Measurements from ENCODE around the gene VKORC1L1. TPM values are rescaled to one million over a fixed set of nuclear protein-coding genes. Genes with fewer than 3 reads are reported as not detected.
"Not testable (repeated sequence)": the region's sequence is repeated elsewhere in the genome, so short reads cannot be mapped to it uniquely, and the experiment has no call there.

The VKORC1L1 gene
- total RNA-seq, 1 donor from 2014 or later = 25.0 TPM

GRCh38 chr7:65873582-65874193 is 814 bp downstream of the VKORC1L1 start:
- H3K4me3 Mint-ChIP-seq (ENCODE audit: low read depth) = peak overlapping the region; percentile 81
- H3K27ac Mint-ChIP-seq = peak overlapping the region; percentile 92
- DNase-seq (ENCODE audit: low spot score, unreplicated experiment) = peak; percentile 44
- H3K4me1 Mint-ChIP-seq (ENCODE audit: low read depth); H3K36me3 Mint-ChIP-seq (ENCODE audit: insufficient read depth); H3K9me3 Mint-ChIP-seq (ENCODE audit: low read depth); H3K27me3 Mint-ChIP-seq: not testable (repeated sequence)

GRCh38 chr7:65875715-65876114 is 2.8 kb downstream of the VKORC1L1 start:
- H3K4me1 Mint-ChIP-seq (ENCODE audit: low read depth); DNase-seq (ENCODE audit: low spot score, unreplicated experiment); H3K9me3 Mint-ChIP-seq (ENCODE audit: low read depth); H3K4me3 Mint-ChIP-seq (ENCODE audit: low read depth); H3K36me3 Mint-ChIP-seq (ENCODE audit: insufficient read depth); H3K27me3 Mint-ChIP-seq; H3K27ac Mint-ChIP-seq: not testable (repeated sequence)

- not testable (repeated sequence) for DNase-seq (ENCODE audit: low spot score, unreplicated experiment); H3K27ac Mint-ChIP-seq; H3K9me3 Mint-ChIP-seq (ENCODE audit: low read depth); H3K4me3 Mint-ChIP-seq (ENCODE audit: low read depth); H3K36me3 Mint-ChIP-seq (ENCODE audit: insufficient read depth); H3K27me3 Mint-ChIP-seq; H3K4me1 Mint-ChIP-seq (ENCODE audit: low read depth)
These were observed 6.6 kb downstream of the VKORC1L1 start for GRCh38 chr7:65879292-65880153.

- H3K27ac Mint-ChIP-seq = peak overlapping the region; percentile 0
- not testable (repeated sequence) for H3K4me1 Mint-ChIP-seq (ENCODE audit: low read depth); H3K27me3 Mint-ChIP-seq; H3K36me3 Mint-ChIP-seq (ENCODE audit: insufficient read depth); H3K9me3 Mint-ChIP-seq (ENCODE audit: low read depth); H3K4me3 Mint-ChIP-seq (ENCODE audit: low read depth); DNase-seq (ENCODE audit: low spot score, unreplicated experiment)
These were observed 7.4 kb downstream of the VKORC1L1 start for GRCh38 chr7:65880242-65880641.

- DNase-seq (ENCODE audit: low spot score, unreplicated experiment); H3K4me3 Mint-ChIP-seq (ENCODE audit: low read depth); H3K4me1 Mint-ChIP-seq (ENCODE audit: low read depth); H3K9me3 Mint-ChIP-seq (ENCODE audit: low read depth); H3K27me3 Mint-ChIP-seq; H3K27ac Mint-ChIP-seq: not testable (repeated sequence)
- peaks cover 14% of the 10 kb centered on the region for H3K36me3 Mint-ChIP-seq (ENCODE audit: insufficient read depth)
These were observed 12.1 kb downstream of the VKORC1L1 start for GRCh38 chr7:65884983-65885382.

- H3K27ac Mint-ChIP-seq; H3K9me3 Mint-ChIP-seq (ENCODE audit: low read depth); DNase-seq (ENCODE audit: low spot score, unreplicated experiment); H3K27me3 Mint-ChIP-seq; H3K4me1 Mint-ChIP-seq (ENCODE audit: low read depth); H3K4me3 Mint-ChIP-seq (ENCODE audit: low read depth): not testable (repeated sequence)
- H3K36me3 Mint-ChIP-seq (ENCODE audit: insufficient read depth) = peaks cover 17% of the 10 kb centered on the region
These were observed 12.7 kb downstream of the VKORC1L1 start for GRCh38 chr7:65885533-65885932.

GRCh38 chr7:65888434-65889156 is 15.7 kb downstream of the VKORC1L1 start:
- not testable (repeated sequence) for DNase-seq (ENCODE audit: low spot score, unreplicated experiment); H3K4me1 Mint-ChIP-seq (ENCODE audit: low read depth); H3K4me3 Mint-ChIP-seq (ENCODE audit: low read depth); H3K27me3 Mint-ChIP-seq; H3K9me3 Mint-ChIP-seq (ENCODE audit: low read depth)
- H3K27ac Mint-ChIP-seq = peak overlapping the region; percentile 65
- H3K36me3 Mint-ChIP-seq (ENCODE audit: insufficient read depth) = peaks cover 22% of the 10 kb centered on the region

- H3K4me1 Mint-ChIP-seq (ENCODE audit: low read depth); H3K9me3 Mint-ChIP-seq (ENCODE audit: low read depth); H3K27me3 Mint-ChIP-seq; H3K4me3 Mint-ChIP-seq (ENCODE audit: low read depth); DNase-seq (ENCODE audit: low spot score, unreplicated experiment): not testable (repeated sequence)
- peak overlapping the region; percentile 54 for H3K27ac Mint-ChIP-seq
- H3K36me3 Mint-ChIP-seq (ENCODE audit: insufficient read depth) = peaks cover 17% of the 10 kb centered on the region
These were observed 16.8 kb downstream of the VKORC1L1 start for GRCh38 chr7:65889722-65890121.

GRCh38 chr7:65892161-65892560 is 19.3 kb downstream of the VKORC1L1 start:
- DNase-seq (ENCODE audit: low spot score, unreplicated experiment) = no peak
- Mint-ChIP-seq H3K27ac (no peak overlapping the region), H3K36me3 (ENCODE audit: insufficient read depth) (peaks cover 11% of the 10 kb centered on the region), H3K4me3 (ENCODE audit: low read depth) (no peak overlapping the region), H3K9me3 (ENCODE audit: low read depth) (no peaks in the 10 kb centered on the region), H3K27me3 (no peaks in the 10 kb centered on the region), H3K4me1 (ENCODE audit: low read depth) (peaks cover 1% of the 10 kb centered on the region)
- no peak for TF ChIP-seq CTCF (IDR thresholded peaks at IDR 0.05; ENCODE audit: unreplicated experiment)
